HUES48 (cell line): ENCODE results near the gene TCEA2.

Source experiments
- H3K27ac ChIP-seq: one replicate; pipeline ENCODE4 v1.7.0; 2013; ENCODE audit warnings: low read depth, low read length, inconsistent platforms
- H3K27me3 ChIP-seq: 2 replicates; pipeline ENCODE4 v1.6.1; 2013; ENCODE audit warnings: mild to moderate bottlenecking, low read length; ENCODE audit not compliant: control insufficient read depth, insufficient read depth
- H3K36me3 ChIP-seq: 2 replicates; pipeline ENCODE4 v1.6.1; 2013; ENCODE audit warnings: low read length; ENCODE audit not compliant: control insufficient read depth, insufficient read depth
- H3K4me1 ChIP-seq: 2 replicates; pipeline ENCODE4 v1.6.1; 2013; ENCODE audit warnings: mild to moderate bottlenecking, low read length; ENCODE audit not compliant: control insufficient read depth, insufficient read depth
- H3K4me3 ChIP-seq: 2 replicates; pipeline ENCODE4 v1.5.1; 2013; ENCODE audit warnings: mild to moderate bottlenecking, low read depth, low read length
- H3K9ac ChIP-seq: 2 replicates; pipeline ENCODE4 v1.6.1; 2013; ENCODE audit warnings: mild to moderate bottlenecking, low read depth, low read length, moderate library complexity
- H3K9me3 ChIP-seq: 2 replicates; pipeline ENCODE4 v1.6.1; 2013; ENCODE audit warnings: low read length; ENCODE audit not compliant: control insufficient read depth, insufficient read depth

Gene TCEA2

DNA sequence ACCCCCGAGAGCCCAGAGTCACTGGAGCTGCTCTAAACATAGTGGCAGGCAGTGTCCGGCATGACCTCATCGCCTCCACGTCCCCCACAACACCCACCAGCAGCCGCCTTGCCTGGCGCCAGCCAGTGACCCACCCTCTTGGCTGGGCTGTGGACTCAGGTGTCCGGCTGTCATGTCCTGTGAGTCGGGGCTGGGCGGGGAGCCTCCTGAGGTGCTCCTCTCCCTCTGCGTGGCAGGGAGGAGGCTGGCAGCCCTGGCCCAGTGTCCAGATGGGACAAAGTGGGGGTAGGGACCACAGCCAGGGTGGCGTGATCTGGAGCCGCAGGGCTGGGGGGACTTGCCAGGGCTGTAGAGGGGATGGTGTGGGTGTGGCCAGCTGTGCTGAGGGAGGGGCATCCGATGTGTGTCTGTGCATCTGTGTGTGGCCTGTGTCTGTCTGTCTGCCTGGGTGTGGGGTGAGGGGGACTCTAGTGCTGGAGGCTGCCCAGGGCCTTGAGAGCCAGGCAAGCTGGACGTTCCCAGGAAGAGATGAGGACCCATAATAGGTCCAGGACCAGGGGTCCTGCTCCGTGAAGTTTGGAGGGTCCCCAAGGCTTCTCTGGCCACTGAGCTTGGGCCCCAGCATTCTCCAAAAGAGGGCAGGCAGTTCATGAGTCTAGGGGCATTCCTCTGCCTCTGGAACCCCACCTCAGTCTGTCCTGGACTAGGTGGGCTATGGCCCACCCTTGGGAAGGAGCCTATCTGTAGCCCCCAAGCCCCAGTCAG, 11.3 kb upstream of the TCEA2 start:
- no peak overlapping the region for H3K27ac ChIP-seq
- H3K36me3 ChIP-seq = no peaks in the 10 kb centered on the region
- peaks cover 18% of the 10 kb centered on the region for H3K4me1 ChIP-seq
- no peak overlapping the region for H3K4me3 ChIP-seq
- H3K27me3 ChIP-seq = peaks cover 54% of the 10 kb centered on the region
- H3K9ac ChIP-seq = no peak overlapping the region
- H3K9me3 ChIP-seq = no peaks in the 10 kb centered on the region

DNA sequence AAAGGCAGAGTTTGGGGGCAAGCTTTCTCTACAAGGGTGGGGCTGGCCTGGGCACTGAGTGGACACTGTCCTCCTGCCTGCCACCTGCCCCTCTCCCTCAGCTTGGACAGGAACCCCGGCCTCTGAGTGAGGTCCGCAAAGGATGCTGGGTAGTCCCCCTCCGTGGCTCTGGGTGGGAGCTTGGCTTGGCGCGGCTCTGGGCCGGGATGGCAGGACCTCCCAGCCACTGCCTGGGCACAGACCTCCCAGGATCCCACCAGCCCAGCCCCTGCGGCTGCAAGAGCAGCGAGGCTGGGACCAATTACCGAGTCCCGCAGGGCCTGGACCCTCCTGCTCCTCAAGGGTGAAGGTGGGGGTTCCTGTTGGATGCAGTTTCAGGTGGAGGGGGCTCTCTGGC, 10.7 kb upstream of the TCEA2 start:
- H3K9ac ChIP-seq = no peak overlapping the region
- H3K4me3 ChIP-seq = no peak overlapping the region
- H3K9me3 ChIP-seq = no peaks in the 10 kb centered on the region
- H3K4me1 ChIP-seq = peaks cover 24% of the 10 kb centered on the region
- H3K36me3 ChIP-seq = no peaks in the 10 kb centered on the region
- no peak overlapping the region for H3K27ac ChIP-seq
- H3K27me3 ChIP-seq = peaks cover 53% of the 10 kb centered on the region

GRCh38 chr20:64052987-64053840, 9.8 kb upstream of the TCEA2 start:
- Histone ChIP-seq H3K4me1 (peaks cover 28% of the 10 kb centered on the region), H3K27ac (no peak overlapping the region), H3K9me3 (no peaks in the 10 kb centered on the region), H3K9ac (no peak overlapping the region), H3K4me3 (no peak overlapping the region), H3K36me3 (no peaks in the 10 kb centered on the region), H3K27me3 (peaks cover 44% of the 10 kb centered on the region)

GRCh38 chr20:64053841-64054661, 8.9 kb upstream of the TCEA2 start:
- peaks cover 28% of the 10 kb centered on the region for H3K4me1 ChIP-seq
- no peaks in the 10 kb centered on the region for H3K9me3 ChIP-seq
- H3K27ac ChIP-seq = peak overlapping the region; percentile 83
- H3K9ac ChIP-seq = no peak overlapping the region
- no peaks in the 10 kb centered on the region for H3K36me3 ChIP-seq
- peaks cover 36% of the 10 kb centered on the region for H3K27me3 ChIP-seq
- no peak overlapping the region for H3K4me3 ChIP-seq

- H3K27me3 ChIP-seq = peaks cover 23% of the 10 kb centered on the region
- no peaks in the 10 kb centered on the region for H3K36me3 ChIP-seq
- H3K27ac ChIP-seq = no peak overlapping the region
- no peak overlapping the region for H3K4me3 ChIP-seq
- peaks cover 24% of the 10 kb centered on the region for H3K4me1 ChIP-seq
- no peaks in the 10 kb centered on the region for H3K9me3 ChIP-seq
- H3K9ac ChIP-seq = no peak overlapping the region
Observed at GRCh38 chr20:64055396-64055892, 7.6 kb upstream of the TCEA2 start.

- H3K27ac ChIP-seq = no peak overlapping the region
- H3K36me3 ChIP-seq = no peaks in the 10 kb centered on the region
- H3K9ac ChIP-seq = no peak overlapping the region
- H3K4me3 ChIP-seq = no peak overlapping the region
- H3K9me3 ChIP-seq = no peaks in the 10 kb centered on the region
- peaks cover 17% of the 10 kb centered on the region for H3K27me3 ChIP-seq
- peaks cover 24% of the 10 kb centered on the region for H3K4me1 ChIP-seq
Observed at GRCh38 chr20:64055893-64056638, 6.9 kb upstream of the TCEA2 start.

- Histone ChIP-seq H3K27ac (no peak overlapping the region), H3K36me3 (no peaks in the 10 kb centered on the region), H3K4me1 (peaks cover 24% of the 10 kb centered on the region), H3K4me3 (no peak overlapping the region), H3K27me3 (peaks cover 12% of the 10 kb centered on the region), H3K9ac (no peak overlapping the region), H3K9me3 (no peaks in the 10 kb centered on the region)
Observed at GRCh38 chr20:64056639-64056888, 6.4 kb upstream of the TCEA2 start.

- Histone ChIP-seq H3K4me1 (peaks cover 24% of the 10 kb centered on the region), H3K4me3 (no peak overlapping the region), H3K9ac (no peak overlapping the region), H3K9me3 (no peaks in the 10 kb centered on the region), H3K27ac (no peak overlapping the region), H3K27me3 (peaks cover 11% of the 10 kb centered on the region), H3K36me3 (no peaks in the 10 kb centered on the region)
Observed at GRCh38 chr20:64056889-64057627, 5.9 kb upstream of the TCEA2 start.

- Histone ChIP-seq H3K27ac (no peak overlapping the region), H3K27me3 (peaks cover 7% of the 10 kb centered on the region; the same call in 1 of the 2 replicates), H3K4me3 (no peak overlapping the region), H3K9ac (no peak overlapping the region), H3K36me3 (no peaks in the 10 kb centered on the region), H3K4me1 (peaks cover 30% of the 10 kb centered on the region), H3K9me3 (no peaks in the 10 kb centered on the region)
Observed at GRCh38 chr20:64057628-64058498, 5.1 kb upstream of the TCEA2 start.
